Subcutaneous abdominal adipose tissue (tissue), 5 donors: ENCODE data around the gene AP5B1.

Source experiments
- H3K27ac ChIP-seq: one replicate; pipeline ENCODE4 v1.7.0; 2013; ENCODE audit warnings: low read depth, mild to moderate bottlenecking, inconsistent platforms, low read length, moderate library complexity
- H3K27me3 ChIP-seq, 5 donors: one replicate each; pipeline ENCODE4 v1.7.0; 2013; ENCODE audit warnings: low read length in 5 of 5, inconsistent platforms in 1 of 5; ENCODE audit not compliant: control insufficient read depth in 5 of 5, insufficient read depth in 4 of 5
- H3K36me3 ChIP-seq, 5 donors: one replicate each; pipeline ENCODE4 v1.7.0; 2013; ENCODE audit warnings: low read length in 5 of 5; ENCODE audit not compliant: control insufficient read depth in 5 of 5, insufficient read depth in 5 of 5
- H3K4me1 ChIP-seq, 5 donors: one replicate each; pipeline ENCODE4 v1.7.0; 2013; ENCODE audit warnings: low read length in 5 of 5, mild to moderate bottlenecking in 3 of 5, moderate library complexity in 1 of 5; ENCODE audit not compliant: control insufficient read depth in 5 of 5, insufficient read depth in 5 of 5
- H3K4me3 ChIP-seq, 5 donors: one replicate each; pipeline ENCODE4 v1.7.0; 2013; ENCODE audit warnings: low read length in 5 of 5, low read depth in 1 of 5
- H3K9ac ChIP-seq, 5 donors: one replicate each; pipeline ENCODE4 v1.7.0; 2013; ENCODE audit warnings: low read length in 5 of 5, mild to moderate bottlenecking in 4 of 5, moderate library complexity in 3 of 5
- H3K9me3 ChIP-seq, 5 donors: one replicate each; pipeline ENCODE4 v1.7.0; 2013; ENCODE audit warnings: low read length in 5 of 5; ENCODE audit not compliant: control insufficient read depth in 5 of 5
- donor health status: healthy.
- donor health status: healthy.
- donor health status: healthy.
- donor health status: healthy.
- donor health status: healthy.

Gene AP5B1

GRCh38 chr11:65801153-65801987, 20.6 kb upstream of the AP5B1 start:
- no peaks in the 10 kb centered on the region for H3K9me3 ChIP-seq
- peaks cover 24 to 49% (median 37%) of the 10 kb centered on the region in 5 donors for H3K27me3 ChIP-seq
- no peak overlapping the region for H3K27ac ChIP-seq

GRCh38 chr11:65798882-65799281, 18.1 kb upstream of the AP5B1 start:
- no peaks in the 10 kb centered on the region for H3K36me3 ChIP-seq
- peaks cover 0 to 4% (median 0%) of the 10 kb centered on the region in 5 donors for H3K4me1 ChIP-seq
- H3K9me3 ChIP-seq = no peaks in the 10 kb centered on the region
- no peak overlapping the region for H3K4me3 ChIP-seq
- H3K9ac ChIP-seq = no peak overlapping the region
- peaks cover 18 to 44% (median 39%) of the 10 kb centered on the region in 5 donors for H3K27me3 ChIP-seq
- H3K27ac ChIP-seq = no peak overlapping the region

More at GRCh38 chr11:65801153-65801987, 20.6 kb upstream of the AP5B1 start:
- Histone ChIP-seq H3K4me3 (no peak overlapping the region), H3K36me3 (no peaks in the 10 kb centered on the region), H3K9ac (no peak overlapping the region), H3K4me1 (peaks cover 0 to 5% (median 0%) of the 10 kb centered on the region in 5 donors)

- H3K27me3 ChIP-seq = peaks cover 8 to 38% (median 30%) of the 10 kb centered on the region in 5 donors
- H3K4me3 ChIP-seq = no peak overlapping the region
- H3K27ac ChIP-seq = no peak overlapping the region
- H3K4me1 ChIP-seq = no peaks in the 10 kb centered on the region
- no peaks in the 10 kb centered on the region for H3K9me3 ChIP-seq
- no peaks in the 10 kb centered on the region for H3K36me3 ChIP-seq
- H3K9ac ChIP-seq = no peak overlapping the region
Measured at GRCh38 chr11:65797711-65798110, 16.9 kb upstream of the AP5B1 start.

- Histone ChIP-seq H3K9me3 (no peaks in the 10 kb centered on the region), H3K27ac (no peak overlapping the region), H3K4me3 (no peak overlapping the region), H3K27me3 (peaks cover 6 to 38% (median 30%) of the 10 kb centered on the region in 5 donors), H3K36me3 (no peaks in the 10 kb centered on the region), H3K4me1 (peaks cover 0 to 3% (median 0%) of the 10 kb centered on the region in 5 donors), H3K9ac (no peak overlapping the region)
Measured at GRCh38 chr11:65796726-65797601, 16.2 kb upstream of the AP5B1 start.

- Histone ChIP-seq H3K4me1 (peaks cover 0 to 12% (median 4%) of the 10 kb centered on the region in 5 donors), H3K4me3 (no peak overlapping the region), H3K9me3 (no peaks in the 10 kb centered on the region), H3K27me3 (peaks cover 6 to 32% (median 21%) of the 10 kb centered on the region in 5 donors), H3K27ac (no peak overlapping the region), H3K9ac (no peak overlapping the region), H3K36me3 (no peaks in the 10 kb centered on the region)
Measured at GRCh38 chr11:65794570-65795510, 14.1 kb upstream of the AP5B1 start.

- Histone ChIP-seq H3K9ac (no peak overlapping the region), H3K4me1 (peaks cover 0 to 12% (median 4%) of the 10 kb centered on the region in 5 donors), H3K9me3 (no peaks in the 10 kb centered on the region), H3K36me3 (no peaks in the 10 kb centered on the region), H3K4me3 (no peak overlapping the region), H3K27ac (no peak overlapping the region), H3K27me3 (peaks cover 6 to 30% (median 22%) of the 10 kb centered on the region in 5 donors)
Measured at GRCh38 chr11:65793625-65794400, 13.0 kb upstream of the AP5B1 start.

- H3K27me3 ChIP-seq = peaks cover 8 to 31% (median 22%) of the 10 kb centered on the region in 5 donors
- H3K36me3 ChIP-seq = no peaks in the 10 kb centered on the region
- H3K9ac ChIP-seq = no peak overlapping the region
- H3K4me3 ChIP-seq = no peak overlapping the region
- H3K9me3 ChIP-seq = no peaks in the 10 kb centered on the region
- H3K4me1 ChIP-seq = peaks cover 0 to 16% (median 6%) of the 10 kb centered on the region in 5 donors
- no peak overlapping the region for H3K27ac ChIP-seq
Measured at GRCh38 chr11:65793144-65793581, 12.4 kb upstream of the AP5B1 start.

- Histone ChIP-seq H3K27me3 (peaks cover 8 to 30% (median 18%) of the 10 kb centered on the region in 5 donors), H3K9me3 (no peaks in the 10 kb centered on the region), H3K4me1 (peaks cover 0 to 22% (median 12%) of the 10 kb centered on the region in 5 donors), H3K36me3 (no peaks in the 10 kb centered on the region), H3K4me3 (no peak overlapping the region), H3K9ac (no peak overlapping the region), H3K27ac (no peak overlapping the region)
Measured at GRCh38 chr11:65792456-65792855, 11.7 kb upstream of the AP5B1 start.
